IMR-90 (cell line): ENCODE measurements around the gene PANX1. TPM values are rescaled to one million over a fixed set of nuclear protein-coding genes. Genes with fewer than 3 reads are reported as not detected.

Experiments
- ATAC-seq: fragments of 200-7000 bp; cut with Tn5 transposase; 2 replicates; pipeline ENCODE4 v1.9.1; 2020; ENCODE audit warnings: low read depth, mild to moderate bottlenecking, moderate library complexity
- BruUV-seq: library from RNA; stranded (reverse); fragments of 400-500 nt; replicated peaks from 2 replicates; lab custom pipeline; 2021; lab: Mats Ljungman, UMichigan
- CTCF ChIA-PET: fragments of 300-600 bp; formaldehyde crosslinking; extraction: SDS; loops from one replicate; lab custom pipeline; 2021; ENCODE audit warnings: antibody characterized with exemption; lab: Yijun Ruan, JAX
- POLR2A ChIA-PET: fragments of 300-600 bp; sonication (Branson Sonifier 250); formaldehyde crosslinking; loops from one replicate; lab custom pipeline; 2022; ENCODE audit warnings: antibody characterized with exemption; ENCODE audit not compliant: unreplicated experiment; lab: Charles Lee
- DNase-seq: peaks from one replicate; pipeline ENCODE4 v3.0.0; 2013
- H2AFZ ChIP-seq: replicated peaks from 2 replicates; pipeline ENCODE3; 2013; ENCODE audit warnings: low read length, mild to moderate bottlenecking; ENCODE audit not compliant: poor library complexity
- H2AK5ac ChIP-seq: 2 replicates; pipeline ENCODE4 v1.6.1; 2013; ENCODE audit warnings: low read depth, low read length, inconsistent platforms
- H2AK9ac ChIP-seq: replicated peaks from 2 replicates; pipeline ENCODE3; 2013; ENCODE audit warnings: mild to moderate bottlenecking, low read depth, low read length, moderate library complexity; ENCODE audit not compliant: poor library complexity
- H2BK120ac ChIP-seq: 2 replicates; pipeline ENCODE4 v1.6.1; 2013; ENCODE audit warnings: low read depth, low read length, inconsistent platforms
- H2BK15ac ChIP-seq: 3 replicates; pipeline ENCODE4 v1.6.1; 2013; ENCODE audit warnings: low read depth, low read length, inconsistent platforms
- H2BK20ac ChIP-seq: 2 replicates; pipeline ENCODE4 v1.6.1; 2013; ENCODE audit warnings: low read depth, mild to moderate bottlenecking, inconsistent platforms, low read length, moderate library complexity
- H2BK5ac ChIP-seq: 2 replicates; pipeline ENCODE4 v1.6.1; 2013; ENCODE audit warnings: mild to moderate bottlenecking, low read depth, low read length, inconsistent platforms; ENCODE audit not compliant: poor library complexity, severe bottlenecking
- H3K14ac ChIP-seq: replicated peaks from 2 replicates; pipeline ENCODE4 v1.6.1; 2013; ENCODE audit warnings: low read depth, low read length, inconsistent platforms
- H3K18ac ChIP-seq: 2 replicates; pipeline ENCODE4 v1.6.1; 2013; ENCODE audit warnings: low read depth, low read length, control low read depth
- H3K23ac ChIP-seq: 2 replicates; pipeline ENCODE4 v1.6.1; 2013; ENCODE audit warnings: low read depth, low read length, inconsistent platforms
- H3K27ac ChIP-seq: 2 replicates; pipeline ENCODE4 v1.5.1; 2013; ENCODE audit warnings: mild to moderate bottlenecking, control low read depth, low read length; ENCODE audit not compliant: insufficient read depth
- H3K27me3 ChIP-seq: 2 replicates; pipeline ENCODE4 v1.6.1; 2013; ENCODE audit warnings: low read length; ENCODE audit not compliant: control insufficient read depth, insufficient read depth
- H3K36me3 ChIP-seq: 2 replicates; pipeline ENCODE4 v1.6.1; 2013; ENCODE audit warnings: low read length, mixed read lengths; ENCODE audit not compliant: control insufficient read depth, insufficient read depth
- H3K4ac ChIP-seq: 2 replicates; pipeline ENCODE4 v1.6.1; 2013; ENCODE audit warnings: low read depth, low read length, inconsistent platforms
- H3K4me1 ChIP-seq: 2 replicates; pipeline ENCODE4 v1.6.1; 2013; ENCODE audit warnings: low read length, mixed read lengths; ENCODE audit not compliant: control insufficient read depth, insufficient read depth
- H3K4me2 ChIP-seq: 2 replicates; pipeline ENCODE4 v1.6.1; 2013; ENCODE audit warnings: low read depth, mild to moderate bottlenecking, control low read depth, low read length, moderate library complexity
- H3K4me3 ChIP-seq: 2 replicates; pipeline ENCODE4 v1.5.1; 2013; ENCODE audit warnings: low read depth, mild to moderate bottlenecking, control low read depth, low read length, moderate library complexity; ENCODE audit not compliant: insufficient read depth
- H3K56ac ChIP-seq: 2 replicates; pipeline ENCODE4 v1.6.1; 2013; ENCODE audit warnings: low read length, inconsistent platforms; ENCODE audit not compliant: insufficient read depth; ENCODE audit errors: extremely low read depth
- H3K79me1 ChIP-seq, 2 experiments: 2 replicates each; pipeline ENCODE4 v1.6.1; 2013; ENCODE audit warnings: low read length in 2 of 2, inconsistent platforms in 1 of 2, low read depth in 1 of 2
- H3K9ac ChIP-seq: 2 replicates; pipeline ENCODE4 v1.6.1; 2013; ENCODE audit warnings: low read depth, low read length, control low read depth
- H3K9me1 ChIP-seq: 2 replicates; pipeline ENCODE4 v1.6.1; 2013; ENCODE audit warnings: low read length, inconsistent platforms; ENCODE audit not compliant: insufficient read depth
- H3K9me3 ChIP-seq: 2 replicates; pipeline ENCODE4 v1.6.1; 2013; ENCODE audit warnings: low read length; ENCODE audit not compliant: control insufficient read depth, insufficient read depth
- H4K20me1 ChIP-seq: 2 replicates; pipeline ENCODE4 v1.6.1; 2013; ENCODE audit warnings: low read length, inconsistent platforms; ENCODE audit not compliant: insufficient read depth
- H4K5ac ChIP-seq: 2 replicates; pipeline ENCODE4 v1.6.1; 2013; ENCODE audit warnings: mild to moderate bottlenecking, low read depth, low read length, control low read depth
- H4K8ac ChIP-seq, 2 experiments: 2 replicates each; pipeline ENCODE4 v1.6.1; 2013; ENCODE audit warnings: low read depth in 2 of 2, low read length in 2 of 2, control low read depth in 1 of 2, inconsistent platforms in 1 of 2
- H4K91ac ChIP-seq: 2 replicates; pipeline ENCODE4 v1.6.1; 2013; ENCODE audit warnings: low read depth, low read length, inconsistent platforms; ENCODE audit not compliant: insufficient read depth
- CEBPB ChIP-seq: IDR thresholded peaks from 2 replicates; pipeline ENCODE4 v1.6.1; 2012; ENCODE audit warnings: low read depth, low read length, improper control_type of control experiment
- FOS ChIP-seq: fragments of 150-350 bp; IDR thresholded peaks from 2 replicates; pipeline ENCODE4 v1.6.1; 2016; ENCODE audit warnings: low read depth, low read length
- MAFK ChIP-seq: IDR thresholded peaks from 2 replicates; pipeline ENCODE4 v1.6.1; 2012; ENCODE audit warnings: low read depth, low read length, improper control_type of control experiment
- MXI1 ChIP-seq: IDR thresholded peaks from 2 replicates; pipeline ENCODE4 v1.6.1; 2012; ENCODE audit warnings: low read depth, mild to moderate bottlenecking, low read length, moderate library complexity, borderline replicate concordance
- NFE2L2 ChIP-seq: fragments of 150-350 bp; IDR thresholded peaks from 2 replicates; pipeline ENCODE4 v1.6.1; 2016; ENCODE audit warnings: low read depth, mild to moderate bottlenecking, low read length
- WGBS, 2 experiments: methylation state at CpG; one replicate each; pipeline versions ENCODE4 v1.1.5 to v1.1.7; 2013; ENCODE audit warnings: missing lambda C conversion rate in 2 of 2; ENCODE audit not compliant: insufficient read length in 1 of 2; ENCODE audit errors: extremely low coverage in 2 of 2; 5-methylcytosine and 5-hydroxymethylcytosine counted together
- dilution Hi-C: fragments of 300-500 bp; cut with HindIII; formaldehyde crosslinking; loops from one replicate; pipeline ENCODE4 v1.14.3; 2018; ENCODE audit warnings: low sequenced_read_pairs; ENCODE audit not compliant: unreplicated experiment
- in situ Hi-C: fragments of 300-500 bp; cut with MboI; formaldehyde crosslinking; loops from 3 replicates; pipeline ENCODE4 v1.14.3; 2019; ENCODE audit warnings: low sequenced_read_pairs, inconsistent platforms, mixed read lengths
- intact Hi-C: fragments of 100-400 bp; cut with micrococcal nuclease; formaldehyde crosslinking; loops from 2 replicates; pipeline ENCODE4 v1.10.0; 2022
- polyA plus RNA-seq, 3 experiments: library from polyadenylated mRNA; depleted of rRNA; stranded (reverse); fragments of >200 nt; gene quantifications; 2 replicates each; pipeline ENCODE4 v1.2.3, GENCODE V29; 2012; ENCODE audit warnings: low replicate concordance in 1 of 3
- total RNA-seq: library from RNA; depleted of rRNA; stranded (reverse); fragments of >200 nt; gene quantifications from 2 replicates; pipeline ENCODE4 v1.2.3, GENCODE V29; 2012

PANX1 gene
- total and polyA plus RNA-seq, 2 of the 4 experiments (the other 2 are of a cell fraction) = 29.8 to 70.8 TPM

- peak overlapping the region; percentile 52 for H2BK20ac ChIP-seq
- peak overlapping the region; percentile 66 for H3K4ac ChIP-seq
- peaks cover 22% of the 10 kb centered on the region for H3K4me1 ChIP-seq
- in situ Hi-C loops (no loop called here), intact Hi-C loops (no loop called here), dilution Hi-C loops (no loop called here)
- H2BK15ac ChIP-seq = peak overlapping the region; percentile 13; the same call in 1 of the 3 replicates
- H2AK9ac ChIP-seq = no peak overlapping the region
- DNase-seq (peak; percentile 69), ATAC-seq (no peak)
- H3K36me3 ChIP-seq = no peaks in the 10 kb centered on the region
- peak overlapping the region; percentile 6; the same call in 1 of the 2 replicates for H4K91ac ChIP-seq
- H3K56ac ChIP-seq = no peak overlapping the region
- H2BK120ac ChIP-seq = peak overlapping the region; percentile 48
- peak overlapping the region; percentile 36 for H2BK5ac ChIP-seq
- H3K27ac ChIP-seq = no peak overlapping the region
- H2AFZ ChIP-seq = peak overlapping the region; percentile 4
- peak overlapping the region; percentile 54 for H4K5ac ChIP-seq
- BruUV-seq = no TSS peak
- no peak overlapping the region; the same call in 1 of the 2 replicates for H3K23ac ChIP-seq
- H2AK5ac ChIP-seq = 0 out of 2 replicates have a peak overlapping the region, but pooled peaks have one; percentile 13
- TF ChIP-seq CEBPB = peak; percentile 50; the same call in 1 of the 2 replicates
- peak; percentile 1; the same call in 1 of the 2 replicates for TF ChIP-seq MAFK
- no peak for TF ChIP-seq MXI1
- peak; percentile 63 for TF ChIP-seq NFE2L2
- TF ChIP-seq FOS = peak; percentile 18; the same call in 1 of the 2 replicates
- H3K18ac ChIP-seq = peak overlapping the region; percentile 46
- peaks cover 15% of the 10 kb centered on the region for H3K9me1 ChIP-seq
- H3K9ac ChIP-seq = no peak overlapping the region
- no peak overlapping the region for H3K4me3 ChIP-seq
- no peak overlapping the region for H3K4me2 ChIP-seq
- no peaks in the 10 kb centered on the region for H4K20me1 ChIP-seq
- POLR2A ChIA-PET = no interaction called here
- CTCF ChIA-PET = no interaction called here
- no CpG with 5 or more reads among the region's 4 CpGs for WGBS, 2 experiments
- H3K9me3 ChIP-seq = no peaks in the 10 kb centered on the region
- peak overlapping the region; percentile 30 for H3K14ac ChIP-seq
- no peaks in the 10 kb centered on the region; a peak in 1 of 4 replicates for H3K79me1 ChIP-seq
- no peaks in the 10 kb centered on the region for H3K27me3 ChIP-seq
- H4K8ac ChIP-seq = peak overlapping the region in 1 of 2 experiments; percentile 38; a peak in 1 of 4 replicates
These were observed 67.7 kb downstream of the PANX1 start for GRCh38 chr11:94196363-94196762.
